Neuronal stem cell (in vitro differentiated cells): ENCODE results near the gene KLB.

Experiments
- DNase-seq: peaks from one replicate; pipeline ENCODE4 v3.0.0-alpha.2; 2013; ENCODE audit warnings: low spot score
- H2AFZ ChIP-seq: one replicate; pipeline ENCODE4 v1.6.1; 2013; ENCODE audit warnings: mild to moderate bottlenecking, low read length, inconsistent platforms
- H2AK5ac ChIP-seq: 2 replicates; pipeline ENCODE4 v1.6.1; 2013; ENCODE audit warnings: low read depth, mild to moderate bottlenecking, inconsistent platforms, low read length, moderate library complexity, mixed read lengths
- H2BK120ac ChIP-seq: 2 replicates; pipeline ENCODE4 v1.6.1; 2013; ENCODE audit warnings: low read depth, mild to moderate bottlenecking, inconsistent platforms, low read length, moderate library complexity, mixed read lengths
- H2BK12ac ChIP-seq: one replicate; pipeline ENCODE4 v1.6.1; 2013; ENCODE audit warnings: low read length, inconsistent platforms
- H2BK15ac ChIP-seq: 2 replicates; pipeline ENCODE4 v1.6.1; 2013; ENCODE audit warnings: mild to moderate bottlenecking, low read length, inconsistent platforms, mixed read lengths
- H2BK5ac ChIP-seq: one replicate; pipeline ENCODE4 v1.6.1; 2013; ENCODE audit warnings: inconsistent platforms, mild to moderate bottlenecking, low read length, moderate library complexity
- H3K14ac ChIP-seq: one replicate; pipeline ENCODE4 v1.6.1; 2013; ENCODE audit warnings: low read length, inconsistent platforms
- H3K18ac ChIP-seq: 2 replicates; pipeline ENCODE4 v1.6.1; 2013; ENCODE audit warnings: low read length, inconsistent platforms
- H3K23ac ChIP-seq: 2 replicates; pipeline ENCODE4 v1.6.1; 2013; ENCODE audit warnings: low read depth, mild to moderate bottlenecking, mixed read lengths, low read length, inconsistent platforms; ENCODE audit not compliant: poor library complexity
- H3K27ac ChIP-seq: replicated peaks from 3 replicates; pipeline ENCODE4 v1.5.1; 2013; ENCODE audit warnings: low read length, inconsistent platforms
- H3K27me3 ChIP-seq, 3 experiments: 2 replicates each; pipeline ENCODE4 v1.6.1; 2013; ENCODE audit warnings: low read length in 3 of 3, mild to moderate bottlenecking in 2 of 3, inconsistent platforms in 1 of 3, low read depth in 1 of 3, mixed read lengths in 1 of 3, moderate library complexity in 1 of 3; ENCODE audit not compliant: control insufficient read depth in 3 of 3, insufficient read depth in 3 of 3
- H3K36me3 ChIP-seq, 2 donors: replicated peaks in 1 of 2; 2 replicates each; pipeline ENCODE4 v1.6.1; 2013; ENCODE audit warnings: low read length in 2 of 2; ENCODE audit not compliant: control insufficient read depth in 2 of 2, insufficient read depth in 2 of 2
- H3K4ac ChIP-seq: 2 replicates; pipeline ENCODE4 v1.6.1; 2013; ENCODE audit warnings: inconsistent platforms, mild to moderate bottlenecking, low read length, moderate library complexity
- H3K4me1 ChIP-seq, 2 donors: 1 replicate in 1 of 2; 2 replicates in 1 of 2; pipeline ENCODE4 v1.6.1; 2013; ENCODE audit warnings: low read length in 2 of 2, low read depth in 1 of 2; ENCODE audit not compliant: control insufficient read depth in 2 of 2, insufficient read depth in 1 of 2
- H3K4me2 ChIP-seq: one replicate; pipeline ENCODE4 v1.6.1; 2013; ENCODE audit warnings: mild to moderate bottlenecking, low read length, inconsistent platforms; ENCODE audit not compliant: insufficient read depth, poor library complexity, severe bottlenecking
- H3K4me3 ChIP-seq, 2 donors: 2 replicates each; pipeline ENCODE4 v1.5.1; 2013; ENCODE audit warnings: low read length in 2 of 2, mild to moderate bottlenecking in 2 of 2, inconsistent platforms in 1 of 2, moderate library complexity in 1 of 2
- H3K79me1 ChIP-seq: one replicate; pipeline ENCODE4 v1.6.1; 2013; ENCODE audit warnings: low read depth, mild to moderate bottlenecking, inconsistent platforms, low read length, moderate library complexity
- H3K9ac ChIP-seq: one replicate; pipeline ENCODE4 v1.6.1; 2013; ENCODE audit warnings: mild to moderate bottlenecking, low read depth, low read length, inconsistent platforms; ENCODE audit not compliant: poor library complexity
- H3K9me3 ChIP-seq, 2 donors: replicated peaks in 1 of 2; 2 replicates each; pipeline versions ENCODE3 to v1.6.1; 2013; ENCODE audit warnings: low read length in 2 of 2, mild to moderate bottlenecking in 2 of 2, inconsistent platforms in 1 of 2, low read depth in 1 of 2, mixed read lengths in 1 of 2, moderate library complexity in 1 of 2; ENCODE audit not compliant: control insufficient read depth in 2 of 2, insufficient read depth in 1 of 2
- H4K8ac ChIP-seq: one replicate; pipeline ENCODE4 v1.6.1; 2013; ENCODE audit warnings: low read depth, mild to moderate bottlenecking, inconsistent platforms, low read length, moderate library complexity
- H4K91ac ChIP-seq: one replicate; pipeline ENCODE4 v1.6.1; 2013; ENCODE audit warnings: low read length, low read depth, mild to moderate bottlenecking, inconsistent platforms; ENCODE audit not compliant: poor library complexity
- WGBS, 2 donors: extraction: QIAGEN DNeasy Blood & Tissue Kit; methylation state at CpG; one replicate each; pipeline ENCODE4 v1.1.7; 2013; ENCODE audit warnings: missing lambda C conversion rate in 2 of 2, mixed read lengths in 1 of 2; ENCODE audit not compliant: insufficient read length in 2 of 2, insufficient replicate concordance in 1 of 2; ENCODE audit errors: extremely low coverage in 2 of 2; 5-methylcytosine and 5-hydroxymethylcytosine counted together

The KLB gene

GRCh38 chr4:39490322-39490721, 83.6 kb downstream of the KLB start:
- Histone ChIP-seq H4K8ac (no peak overlapping the region), H2BK120ac (no peak overlapping the region), H2AFZ (no peak overlapping the region), H2BK15ac (no peak overlapping the region), H4K91ac (no peak overlapping the region), H3K27me3 (no peaks in the 10 kb centered on the region), H3K4ac (no peak overlapping the region), H3K9ac (no peak overlapping the region), H3K4me3 (no peak overlapping the region), H3K9me3 (no peaks in the 10 kb centered on the region), H2BK5ac (no peak overlapping the region), H3K18ac (no peak overlapping the region), H3K79me1 (no peaks in the 10 kb centered on the region), H3K14ac (no peak overlapping the region), H3K4me1 (no peaks in the 10 kb centered on the region), H3K4me2 (no peak overlapping the region), H2BK12ac (no peak overlapping the region), H3K36me3 (no peaks in the 10 kb centered on the region), H3K27ac (no peak overlapping the region), H3K23ac (no peak overlapping the region), H2AK5ac (no peak overlapping the region)
- no CpG with 5 or more reads among the region's 2 CpGs for WGBS, 2 donors
- DNase-seq, result no peak

DNA sequence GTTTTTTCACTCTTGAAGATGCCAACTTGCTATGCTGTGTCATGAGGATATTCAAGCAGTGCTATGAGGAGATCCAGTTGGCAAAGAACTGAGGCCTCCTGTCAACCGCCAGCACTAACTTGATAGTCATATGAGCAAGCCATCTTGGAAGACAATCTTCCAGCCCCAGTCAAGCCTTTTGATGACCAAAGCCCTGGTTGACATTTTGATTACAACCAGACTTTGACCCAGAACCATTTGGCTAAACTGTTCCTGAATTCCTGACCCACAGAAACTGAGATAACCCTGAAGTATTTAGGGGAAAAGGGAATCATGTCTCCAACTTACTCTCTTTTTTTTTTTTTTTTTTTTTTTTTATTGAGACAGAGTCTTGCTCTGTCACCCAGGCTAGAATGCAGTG, 87.6 kb downstream of the KLB start:
- H2BK15ac ChIP-seq, result no peak overlapping the region
- H3K9me3 ChIP-seq, result no peaks in the 10 kb centered on the region
- H3K18ac ChIP-seq, result no peak overlapping the region
- no peak overlapping the region for H3K23ac ChIP-seq
- H3K27ac ChIP-seq, result no peak overlapping the region
- H3K4me2 ChIP-seq, result no peak overlapping the region
- no peaks in the 10 kb centered on the region for H3K4me1 ChIP-seq
- H3K27me3 ChIP-seq, result no peaks in the 10 kb centered on the region
- no peak overlapping the region for H3K9ac ChIP-seq
- no peak overlapping the region for H3K4me3 ChIP-seq
- WGBS, 2 donors, result no CpG with 5 or more reads among the region's 1 CpG
- H3K79me1 ChIP-seq, result no peaks in the 10 kb centered on the region
- no peak overlapping the region for H3K14ac ChIP-seq
- peaks cover 0 to 16% of the 10 kb centered on the region in 2 donors for H3K36me3 ChIP-seq
- no peak overlapping the region for H2BK5ac ChIP-seq
- H2AFZ ChIP-seq, result no peak overlapping the region
- H4K91ac ChIP-seq, result no peak overlapping the region
- no peak overlapping the region for H2BK120ac ChIP-seq
- H3K4ac ChIP-seq, result no peak overlapping the region
- H2BK12ac ChIP-seq, result no peak overlapping the region
- no peak overlapping the region for H2AK5ac ChIP-seq
- no peak overlapping the region for H4K8ac ChIP-seq
- DNase-seq, result no peak

- no peak overlapping the region for H3K4me3 ChIP-seq
- no peak overlapping the region for H2BK120ac ChIP-seq
- no peak for DNase-seq
- no CpG with 5 or more reads among the region's 4 CpGs for WGBS, 2 donors
- H3K14ac ChIP-seq, result no peak overlapping the region
- no peak overlapping the region for H2BK15ac ChIP-seq
- H2BK5ac ChIP-seq, result no peak overlapping the region
- no peak overlapping the region for H3K23ac ChIP-seq
- H2AK5ac ChIP-seq, result no peak overlapping the region
- no peaks in the 10 kb centered on the region for H3K27me3 ChIP-seq
- no peak overlapping the region for H3K4ac ChIP-seq
- H3K27ac ChIP-seq, result no peak overlapping the region
- H3K4me2 ChIP-seq, result no peak overlapping the region
- no peaks in the 10 kb centered on the region for H3K4me1 ChIP-seq
- H3K18ac ChIP-seq, result no peak overlapping the region
- no peak overlapping the region for H4K91ac ChIP-seq
- H3K9me3 ChIP-seq, result no peaks in the 10 kb centered on the region
- no peak overlapping the region for H2AFZ ChIP-seq
- no peaks in the 10 kb centered on the region for H3K79me1 ChIP-seq
- H2BK12ac ChIP-seq, result no peak overlapping the region
- H3K9ac ChIP-seq, result no peak overlapping the region
- H4K8ac ChIP-seq, result no peak overlapping the region
- H3K36me3 ChIP-seq, result peaks cover 0 to 27% of the 10 kb centered on the region in 2 donors
Measured at GRCh38 chr4:39495446-39496213, 88.9 kb downstream of the KLB start.

DNA sequence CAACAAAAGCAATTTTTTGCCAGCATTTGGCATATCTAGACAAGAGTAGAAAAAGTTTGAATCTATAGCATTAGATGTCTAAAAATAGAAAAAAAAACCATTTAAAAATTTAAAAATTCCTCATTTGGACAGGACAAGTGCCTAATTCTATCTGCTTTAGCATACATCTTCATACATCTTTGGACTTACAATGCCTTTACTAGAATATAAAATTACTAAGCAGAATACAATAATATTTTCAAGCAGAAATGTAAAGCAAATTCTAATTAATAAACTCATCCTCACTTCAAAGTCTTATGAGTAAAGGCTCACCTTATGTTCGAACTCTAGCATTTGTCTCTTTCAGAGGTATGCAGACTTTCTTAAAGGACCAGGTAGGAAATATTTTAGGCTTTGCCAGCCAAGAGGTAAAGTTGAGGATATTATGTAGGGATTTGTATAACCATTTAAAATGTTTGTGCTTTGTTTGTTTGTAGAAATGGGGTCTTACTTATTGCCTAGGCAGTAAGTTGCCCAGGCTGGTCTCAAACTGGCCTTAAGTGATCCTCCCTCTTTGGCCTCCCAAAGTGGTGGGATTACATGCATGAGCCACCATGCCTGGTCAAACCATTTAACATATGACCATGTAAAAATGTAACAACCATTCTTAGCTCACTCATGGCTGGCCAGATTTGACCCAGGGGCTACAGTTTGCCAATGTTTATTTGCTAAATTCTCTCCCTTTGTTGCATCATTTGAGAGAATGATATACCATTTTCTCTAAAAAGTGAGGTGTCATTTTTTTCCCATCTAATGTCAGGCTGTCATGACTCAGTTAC, 91.4 kb downstream of the KLB start:
- H3K18ac ChIP-seq, result no peak overlapping the region
- no peak overlapping the region for H3K23ac ChIP-seq
- H3K27ac ChIP-seq, result no peak overlapping the region
- H3K36me3 ChIP-seq, result peaks cover 5 to 48% of the 10 kb centered on the region in 2 donors
- no peak overlapping the region for H2BK15ac ChIP-seq
- no peaks in the 10 kb centered on the region for H3K79me1 ChIP-seq
- H3K9ac ChIP-seq, result no peak overlapping the region
- H2BK5ac ChIP-seq, result no peak overlapping the region
- H2BK120ac ChIP-seq, result no peak overlapping the region
- no peaks in the 10 kb centered on the region for H3K27me3 ChIP-seq
- no peaks in the 10 kb centered on the region for H3K9me3 ChIP-seq
- no peak overlapping the region for H3K14ac ChIP-seq
- H2AK5ac ChIP-seq, result no peak overlapping the region
- H3K4ac ChIP-seq, result no peak overlapping the region
- WGBS, 2 donors, result no CpG with 5 or more reads among the region's 1 CpG
- H3K4me3 ChIP-seq, result no peak overlapping the region
- H4K91ac ChIP-seq, result no peak overlapping the region
- no peak for DNase-seq
- H4K8ac ChIP-seq, result no peak overlapping the region
- no peak overlapping the region for H2AFZ ChIP-seq
- H3K4me2 ChIP-seq, result no peak overlapping the region
- no peaks in the 10 kb centered on the region for H3K4me1 ChIP-seq
- no peak overlapping the region for H2BK12ac ChIP-seq
